Liver (tissue), 3 donors: ENCODE results near the gene FKBP3.

ENCODE experiments used
- JUND ChIP-seq, 2 donors: IDR thresholded peaks; 2 replicates each; pipeline ENCODE4 v1.6.1; 2016; ENCODE audit warnings: antibody characterized with exemption in 2 of 2
- RAD21 ChIP-seq, 2 donors: IDR thresholded peaks; 2 replicates each; pipeline ENCODE4 v1.6.1; 2016; ENCODE audit warnings: antibody characterized with exemption in 2 of 2, mild to moderate bottlenecking in 2 of 2
- SP1 ChIP-seq: IDR thresholded peaks from 2 replicates; pipeline ENCODE4 v1.6.1; 2018; ENCODE audit warnings: antibody characterized with exemption, mild to moderate bottlenecking
- TAF1 ChIP-seq: conservative IDR thresholded peaks from 2 replicates; pipeline ENCODE4 v1.6.1; 2016; ENCODE audit warnings: antibody characterized with exemption, mild to moderate bottlenecking
- YY1 ChIP-seq: IDR thresholded peaks from 2 replicates; pipeline ENCODE4 v1.6.1; 2016; ENCODE audit warnings: antibody characterized with exemption, mild to moderate bottlenecking
- TF ChIP-seq, protein P1 (sequence below): fragments of 150-350 bp; IDR thresholded peaks from 2 replicates; pipeline ENCODE4 v1.5.1; 2017; ENCODE audit warnings: improper control_type of control experiment, low read depth, low read length; ENCODE audit not compliant: missing input control
- TF ChIP-seq, protein P2 (sequence below): IDR thresholded peaks from 2 replicates; pipeline ENCODE4 v1.6.1; 2016; ENCODE audit warnings: antibody characterized with exemption, mild to moderate bottlenecking
- donor health status: healthy.
- donor health status: healthy.

DNA sequence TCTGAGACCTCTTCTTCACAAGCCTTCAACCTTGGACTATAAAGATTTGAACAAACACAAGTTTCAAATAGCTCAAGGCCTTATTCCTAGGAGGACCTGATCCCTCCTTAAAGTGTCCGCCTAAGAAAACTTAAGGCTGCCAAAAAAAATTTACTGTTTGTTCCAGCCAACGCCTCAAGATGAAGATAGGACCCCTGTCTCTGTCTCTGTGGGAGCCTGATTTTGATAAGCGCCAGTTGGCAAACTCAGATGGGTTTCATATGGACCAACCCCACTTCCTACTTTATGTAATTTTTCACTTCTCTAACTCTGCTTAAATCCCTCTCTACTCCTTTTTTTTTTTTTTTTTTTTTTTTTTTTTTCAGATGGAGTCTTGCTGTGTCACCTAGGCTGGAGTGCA is 11.0 kb downstream of the FKBP3 start:
- TF ChIP-seq, protein P1, sequence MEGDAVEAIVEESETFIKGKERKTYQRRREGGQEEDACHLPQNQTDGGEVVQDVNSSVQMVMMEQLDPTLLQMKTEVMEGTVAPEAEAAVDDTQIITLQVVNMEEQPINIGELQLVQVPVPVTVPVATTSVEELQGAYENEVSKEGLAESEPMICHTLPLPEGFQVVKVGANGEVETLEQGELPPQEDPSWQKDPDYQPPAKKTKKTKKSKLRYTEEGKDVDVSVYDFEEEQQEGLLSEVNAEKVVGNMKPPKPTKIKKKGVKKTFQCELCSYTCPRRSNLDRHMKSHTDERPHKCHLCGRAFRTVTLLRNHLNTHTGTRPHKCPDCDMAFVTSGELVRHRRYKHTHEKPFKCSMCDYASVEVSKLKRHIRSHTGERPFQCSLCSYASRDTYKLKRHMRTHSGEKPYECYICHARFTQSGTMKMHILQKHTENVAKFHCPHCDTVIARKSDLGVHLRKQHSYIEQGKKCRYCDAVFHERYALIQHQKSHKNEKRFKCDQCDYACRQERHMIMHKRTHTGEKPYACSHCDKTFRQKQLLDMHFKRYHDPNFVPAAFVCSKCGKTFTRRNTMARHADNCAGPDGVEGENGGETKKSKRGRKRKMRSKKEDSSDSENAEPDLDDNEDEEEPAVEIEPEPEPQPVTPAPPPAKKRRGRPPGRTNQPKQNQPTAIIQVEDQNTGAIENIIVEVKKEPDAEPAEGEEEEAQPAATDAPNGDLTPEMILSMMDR, result no peak
- TF ChIP-seq, protein P2, sequence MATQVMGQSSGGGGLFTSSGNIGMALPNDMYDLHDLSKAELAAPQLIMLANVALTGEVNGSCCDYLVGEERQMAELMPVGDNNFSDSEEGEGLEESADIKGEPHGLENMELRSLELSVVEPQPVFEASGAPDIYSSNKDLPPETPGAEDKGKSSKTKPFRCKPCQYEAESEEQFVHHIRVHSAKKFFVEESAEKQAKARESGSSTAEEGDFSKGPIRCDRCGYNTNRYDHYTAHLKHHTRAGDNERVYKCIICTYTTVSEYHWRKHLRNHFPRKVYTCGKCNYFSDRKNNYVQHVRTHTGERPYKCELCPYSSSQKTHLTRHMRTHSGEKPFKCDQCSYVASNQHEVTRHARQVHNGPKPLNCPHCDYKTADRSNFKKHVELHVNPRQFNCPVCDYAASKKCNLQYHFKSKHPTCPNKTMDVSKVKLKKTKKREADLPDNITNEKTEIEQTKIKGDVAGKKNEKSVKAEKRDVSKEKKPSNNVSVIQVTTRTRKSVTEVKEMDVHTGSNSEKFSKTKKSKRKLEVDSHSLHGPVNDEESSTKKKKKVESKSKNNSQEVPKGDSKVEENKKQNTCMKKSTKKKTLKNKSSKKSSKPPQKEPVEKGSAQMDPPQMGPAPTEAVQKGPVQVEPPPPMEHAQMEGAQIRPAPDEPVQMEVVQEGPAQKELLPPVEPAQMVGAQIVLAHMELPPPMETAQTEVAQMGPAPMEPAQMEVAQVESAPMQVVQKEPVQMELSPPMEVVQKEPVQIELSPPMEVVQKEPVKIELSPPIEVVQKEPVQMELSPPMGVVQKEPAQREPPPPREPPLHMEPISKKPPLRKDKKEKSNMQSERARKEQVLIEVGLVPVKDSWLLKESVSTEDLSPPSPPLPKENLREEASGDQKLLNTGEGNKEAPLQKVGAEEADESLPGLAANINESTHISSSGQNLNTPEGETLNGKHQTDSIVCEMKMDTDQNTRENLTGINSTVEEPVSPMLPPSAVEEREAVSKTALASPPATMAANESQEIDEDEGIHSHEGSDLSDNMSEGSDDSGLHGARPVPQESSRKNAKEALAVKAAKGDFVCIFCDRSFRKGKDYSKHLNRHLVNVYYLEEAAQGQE, result no peak
- TF ChIP-seq YY1, result no peak
- no peak for TF ChIP-seq JUND (IDR thresholded peaks at IDR 0.05)
- no peak for TF ChIP-seq RAD21 (IDR thresholded peaks at IDR 0.05)
- TF ChIP-seq SP1, result no peak
- TF ChIP-seq TAF1, result no peak
